HG02798 (cell line): ENCODE results near the gene PRDM13.
"Not testable (repeated sequence)": the region's sequence is repeated elsewhere in the genome, so short reads cannot be mapped to it uniquely, and the experiment has no call there.

Experiments
- ATAC-seq: cut with Tn5 transposase; IDR thresholded peaks from one replicate; pipeline ENCODE4 v1.9.1; 2021; ENCODE audit warnings: mild to moderate bottlenecking; ENCODE audit not compliant: unreplicated experiment, poor library complexity

The PRDM13 gene

DNA sequence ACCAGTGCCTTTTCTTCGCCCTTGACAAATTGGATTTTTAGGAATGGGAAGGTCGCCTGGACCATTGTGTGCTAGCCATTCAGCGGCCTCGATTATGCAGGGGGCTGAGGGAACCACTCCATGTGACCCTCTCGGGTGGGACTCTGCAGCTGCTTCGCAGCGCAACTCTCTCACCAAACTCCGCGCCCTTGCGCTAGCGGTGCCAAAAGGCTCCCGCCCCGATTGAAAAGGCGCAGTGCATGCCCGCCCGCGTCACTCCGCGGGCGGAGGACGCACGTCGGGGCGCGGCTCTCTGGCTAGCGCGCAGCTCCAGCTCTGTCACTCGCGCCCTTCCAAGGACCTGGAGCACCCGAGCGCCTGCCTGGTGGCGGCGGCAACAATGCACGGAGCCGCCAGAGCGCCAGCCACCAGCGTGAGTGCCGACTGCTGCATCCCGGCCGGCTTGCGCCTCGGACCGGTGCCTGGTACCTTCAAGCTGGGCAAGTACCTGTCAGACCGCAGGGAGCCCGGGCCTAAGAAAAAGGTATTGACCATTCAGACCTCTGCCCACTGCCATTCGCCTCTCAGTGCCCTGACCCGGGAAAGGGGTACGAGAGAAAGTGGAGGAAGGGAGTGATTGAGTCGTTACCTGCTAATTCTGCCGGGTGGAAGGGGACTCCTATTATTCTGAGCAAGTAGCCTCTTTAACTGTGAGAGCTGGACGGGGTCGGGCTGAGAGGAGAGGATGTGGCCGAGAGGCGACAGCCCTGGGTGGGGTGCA is at the start of gene PRDM13:
TSS of gene PRDM13 (plus strand) at position 178 of the 760 bp plus-strand sequence. CDS start at position 380, 202 bp downstream.
- ATAC-seq: no peak

- ATAC-seq: no peak
These were observed 47.6 kb upstream of the PRDM13 start for GRCh38 chr6:99559057-99559456.

DNA sequence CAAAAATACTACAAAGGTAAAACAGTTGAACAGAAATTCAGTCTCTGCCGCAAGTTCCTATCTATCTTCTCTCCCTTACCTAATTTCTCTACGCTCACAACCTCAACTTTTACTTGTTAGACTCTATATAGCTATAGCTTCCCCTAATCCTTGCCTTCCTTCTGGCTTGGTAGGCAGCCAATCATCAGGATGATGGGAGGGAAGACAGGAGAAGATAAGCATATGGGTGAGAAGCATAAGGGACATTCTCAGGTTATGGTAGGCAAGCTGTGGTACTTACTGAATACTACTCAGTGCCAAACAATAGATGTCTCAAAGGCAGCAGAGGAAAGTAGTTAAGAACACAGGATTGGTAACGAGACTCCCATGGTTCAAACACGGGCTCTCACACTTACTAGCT is 46.0 kb upstream of the PRDM13 start:
- no peak for ATAC-seq

DNA sequence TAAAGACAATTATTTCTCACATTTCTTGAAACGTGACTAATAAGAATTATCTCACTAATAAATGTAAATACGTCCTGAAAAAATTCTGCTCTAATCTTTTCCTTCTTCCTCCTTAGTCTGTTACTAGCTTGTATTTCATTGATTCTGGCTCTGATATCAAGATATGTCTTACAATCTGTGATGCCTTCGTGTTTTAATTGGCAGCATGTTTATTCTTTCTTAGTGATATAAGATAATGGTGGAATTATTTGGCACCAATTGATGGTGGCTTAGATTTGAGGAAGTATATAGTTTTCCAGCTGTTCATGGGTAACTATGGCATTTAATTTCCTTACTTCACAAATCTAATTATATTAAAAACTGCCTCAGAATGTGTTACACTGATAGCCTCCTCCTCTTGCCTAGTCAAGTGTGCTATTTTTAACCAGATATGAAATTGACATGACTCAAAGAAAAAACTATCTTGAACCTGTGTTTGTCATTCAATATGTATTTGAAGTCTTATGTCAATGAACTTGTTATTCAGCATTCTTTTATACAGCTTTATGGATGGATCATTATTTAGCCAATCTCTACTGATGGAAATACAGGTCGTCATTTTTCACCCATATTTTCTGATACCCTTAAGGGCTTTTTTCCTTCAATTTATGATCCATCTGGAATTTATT is 43.4 kb upstream of the PRDM13 start:
- ATAC-seq: no peak

- ATAC-seq: peak; percentile 99
These were observed 38.3 kb upstream of the PRDM13 start, which contains the start of gene CCNC for GRCh38 chr6:99568103-99568933. Gene CCNC (minus strand): TSS chr6:99568660. CDS start chr6:99568527, 133 bp downstream.

DNA sequence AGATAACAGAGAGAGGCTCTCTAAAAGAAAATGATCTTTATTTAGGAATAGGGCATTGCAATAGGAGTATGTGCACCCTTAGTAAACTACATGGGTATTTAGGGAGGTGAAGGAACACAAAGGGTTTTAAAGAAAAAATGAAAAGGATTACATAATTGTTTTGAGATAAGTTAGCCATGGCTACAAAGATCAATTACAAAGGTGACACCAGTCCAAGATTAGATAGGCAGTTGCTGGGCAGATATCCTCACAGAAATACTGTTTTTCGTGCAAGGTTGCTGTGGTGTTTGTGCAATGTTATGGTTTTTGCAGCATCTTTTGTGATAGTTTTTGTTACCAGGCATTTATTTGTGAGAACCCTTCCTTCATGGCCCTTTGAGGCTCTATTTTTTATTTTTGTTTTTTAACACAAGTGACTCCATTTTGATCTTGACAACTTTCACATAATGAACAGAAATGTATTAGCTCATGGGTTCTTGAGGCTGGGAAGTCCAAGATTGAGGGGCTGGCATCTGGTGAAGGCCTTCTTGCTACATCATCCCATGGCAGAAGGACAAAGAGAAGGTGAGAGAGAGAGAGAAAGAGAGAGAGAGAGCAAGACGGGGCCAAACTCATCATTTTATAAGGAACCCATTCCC is 32.5 kb upstream of the PRDM13 start:
- no peak for ATAC-seq

- no peak for ATAC-seq
These were observed 30.9 kb upstream of the PRDM13 start for GRCh38 chr6:99575544-99576227.

DNA sequence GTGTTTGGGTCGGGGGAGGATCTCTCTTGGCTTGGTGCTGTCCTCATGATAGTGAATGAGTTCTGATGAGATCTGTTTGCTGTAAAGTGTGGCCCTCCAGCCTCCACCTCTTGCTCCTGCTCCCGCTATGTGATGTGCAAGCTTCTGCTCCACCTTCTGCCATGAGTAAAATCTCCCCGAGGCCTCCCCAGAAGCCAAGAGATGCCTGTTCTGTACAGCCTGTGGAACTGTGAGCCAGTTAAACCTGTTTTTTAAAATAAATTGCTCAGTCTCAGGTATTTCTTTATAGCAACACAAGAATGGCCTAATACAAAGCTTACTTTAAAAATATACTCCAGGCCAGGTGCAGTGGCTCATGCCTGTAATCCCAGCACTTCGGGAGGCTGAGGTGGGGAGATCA is 26.9 kb upstream of the PRDM13 start:
- ATAC-seq: no peak

GRCh38 chr6:99587792-99588191 is 18.8 kb upstream of the PRDM13 start:
- no peak for ATAC-seq

GRCh38 chr6:99588618-99589289 is 17.9 kb upstream of the PRDM13 start:
- ATAC-seq: peak; percentile 96

DNA sequence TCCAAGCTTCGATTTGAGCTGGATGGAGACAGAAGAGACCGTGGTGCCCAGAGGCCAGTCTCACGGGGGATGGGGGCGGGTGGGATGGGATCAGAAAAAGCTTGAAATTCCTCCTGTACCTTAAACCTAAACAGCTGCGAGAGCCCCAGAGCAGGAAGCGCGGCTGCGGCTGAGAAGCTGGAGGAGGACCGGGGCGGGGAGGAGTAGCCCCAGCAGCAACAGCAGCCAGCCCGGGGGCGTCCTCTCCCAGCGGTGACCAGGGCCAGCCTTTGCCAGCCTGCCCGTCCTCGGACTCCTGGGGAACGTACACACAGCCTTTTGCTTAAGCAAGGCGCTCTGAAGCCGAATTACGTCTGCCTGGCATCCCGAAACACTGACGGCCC is 17.4 kb upstream of the PRDM13 start:
- ATAC-seq: peak; percentile 21

DNA sequence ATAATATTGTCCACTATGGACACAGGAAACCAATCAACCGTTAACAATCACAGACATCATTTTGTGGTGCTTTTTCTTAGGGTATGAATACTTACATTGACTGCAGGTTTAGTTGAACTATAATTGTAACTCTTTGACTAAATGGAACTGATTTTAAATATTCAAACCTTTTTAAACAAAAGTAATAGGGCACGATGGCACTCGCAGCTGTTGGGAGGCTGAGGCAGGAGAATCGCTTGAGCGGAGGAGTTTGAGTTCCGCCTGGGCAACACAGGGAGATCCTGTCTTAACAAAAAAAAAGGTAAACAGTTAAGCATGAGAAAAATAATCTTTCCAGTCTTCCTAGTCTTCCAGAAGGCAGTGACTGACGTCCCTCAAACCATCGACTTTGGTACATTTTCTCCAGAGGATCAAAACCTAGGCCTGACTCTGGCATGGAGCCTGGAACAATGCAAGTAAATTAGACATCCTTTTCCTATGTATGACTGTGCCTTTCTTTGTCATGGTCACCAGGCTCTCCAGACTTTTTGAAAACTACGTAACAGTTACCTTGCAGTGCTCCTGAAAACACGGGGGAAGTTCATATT is 16.6 kb upstream of the PRDM13 start:
- no peak for ATAC-seq

DNA sequence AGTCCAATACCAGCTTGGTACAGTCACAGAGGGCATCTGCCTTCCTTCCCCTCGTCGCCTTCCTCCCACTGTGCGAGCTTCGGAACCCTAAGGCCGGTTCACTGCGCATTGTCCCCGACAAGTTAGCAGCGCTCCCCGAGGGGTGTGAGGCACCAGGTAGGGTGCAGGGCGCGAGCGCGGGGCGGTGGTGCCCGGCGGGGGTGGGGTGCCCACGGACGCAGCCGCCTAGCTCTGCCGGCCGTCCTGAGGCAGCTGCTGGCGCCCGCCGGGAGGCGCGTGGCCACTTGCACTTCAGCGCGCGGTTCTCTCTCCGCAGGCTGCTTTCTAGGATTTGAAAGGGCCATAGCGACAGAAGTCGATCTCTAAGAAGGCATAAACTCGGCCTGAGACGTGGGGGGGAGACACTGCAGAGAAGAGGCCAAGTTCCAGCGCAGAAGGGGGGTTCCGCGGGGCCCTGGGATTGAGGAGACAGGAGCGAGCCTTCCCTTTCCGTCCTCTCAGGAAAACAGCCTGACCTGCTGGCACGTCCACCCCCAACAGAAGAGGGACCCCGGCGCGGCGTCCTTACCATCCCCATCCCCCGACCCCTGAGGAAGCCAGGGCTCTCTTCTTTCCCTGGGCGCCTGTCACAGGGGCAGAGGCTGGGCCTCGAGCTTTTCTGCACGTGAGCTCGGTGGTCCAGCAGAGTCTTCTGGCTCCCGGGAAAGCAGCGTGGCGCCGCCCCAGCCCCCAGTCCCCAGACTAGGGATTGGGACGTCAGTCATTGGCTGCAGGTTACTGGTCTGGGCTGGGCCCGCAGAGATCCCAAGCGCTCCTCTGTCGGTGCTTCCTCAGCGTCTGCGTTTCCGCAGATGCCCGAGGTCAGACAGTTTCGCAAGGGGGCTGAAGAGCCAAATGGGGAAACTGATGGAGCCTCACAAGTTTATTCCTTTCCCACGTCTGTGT is 15.6 kb upstream of the PRDM13 start:
- no peak for ATAC-seq

DNA sequence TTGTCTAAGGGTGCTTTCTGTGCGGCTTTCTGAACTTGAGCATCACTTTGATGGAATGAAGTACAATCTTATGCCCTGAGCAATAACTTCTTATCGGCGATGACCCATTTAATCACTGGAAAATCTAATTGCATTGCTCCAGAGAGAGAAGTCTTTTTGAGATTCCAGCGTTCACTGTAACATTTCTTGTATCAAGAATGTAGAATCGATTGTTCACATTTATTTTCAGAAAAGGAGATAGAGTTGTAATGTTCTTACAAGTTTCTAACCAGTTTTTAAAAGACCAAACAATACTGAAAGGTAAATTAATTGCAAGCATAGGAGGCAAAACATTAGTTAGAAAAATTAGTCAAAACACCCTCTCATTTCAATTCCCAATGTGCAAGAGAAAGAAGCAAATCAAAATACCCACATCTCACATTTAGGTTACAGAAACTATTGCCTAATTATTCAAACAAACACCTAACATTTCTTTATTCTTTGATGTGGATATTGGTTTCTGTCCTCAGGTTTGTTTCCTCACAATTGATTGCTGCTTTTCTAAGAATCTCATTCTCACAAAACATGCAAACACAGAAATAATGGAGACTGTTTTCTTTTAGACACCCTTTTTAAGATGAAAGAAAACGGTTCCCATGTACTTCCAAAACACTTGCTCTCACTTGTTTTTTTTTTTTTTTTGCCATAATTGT is 14.8 kb upstream of the PRDM13 start:
- ATAC-seq: no peak

DNA sequence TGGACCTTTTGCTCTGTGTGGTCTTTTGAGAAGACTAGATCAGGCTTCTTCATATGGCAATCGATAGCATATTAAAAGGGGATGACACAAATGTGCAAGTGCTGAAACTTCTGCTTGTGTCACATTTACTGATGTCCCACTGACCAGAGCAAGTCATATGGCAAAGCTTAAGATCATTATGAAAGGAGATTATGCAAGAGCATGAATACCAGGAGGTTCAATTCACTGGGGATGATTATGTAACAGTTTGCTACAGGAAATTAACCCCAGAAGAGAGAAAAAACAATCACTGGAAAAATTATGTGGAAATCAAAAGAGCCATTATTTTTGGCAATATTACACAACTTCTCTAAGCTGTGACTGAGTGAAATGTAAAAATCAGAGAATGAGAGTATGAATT is 13.7 kb upstream of the PRDM13 start:
- ATAC-seq: no peak

GRCh38 chr6:99594696-99595095 is 11.9 kb upstream of the PRDM13 start:
- not testable (repeated sequence) for ATAC-seq
